ENCODE data around the gene ALK. TPM values are rescaled to one million over a fixed set of nuclear protein-coding genes. Genes with fewer than 3 reads are reported as not detected.

The ALK gene
- total and polyA plus RNA-seq, 2 experiments from 2014 or later = 0.35 TPM; not detected in 1

DNA sequence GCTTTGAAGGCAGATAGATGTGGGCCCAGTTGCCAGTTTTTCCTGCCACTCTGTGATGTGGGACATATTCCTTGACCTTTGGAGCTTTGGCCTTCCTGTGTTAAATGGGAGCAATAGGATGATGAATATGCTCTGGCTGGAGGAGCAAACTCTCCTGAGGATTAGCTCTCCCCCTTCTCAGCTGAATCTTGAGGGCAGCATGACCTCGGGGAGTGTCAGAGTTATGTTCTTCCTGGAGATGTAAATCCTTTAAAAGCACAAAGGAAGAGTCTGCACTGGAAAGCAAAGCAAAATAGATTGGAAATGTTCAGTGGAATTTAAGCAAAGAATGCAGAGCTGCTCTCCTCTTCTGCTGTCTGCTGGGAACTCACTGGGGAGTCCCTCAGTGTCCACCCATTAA is 160.1 kb downstream of the ALK start:
- H3K4me2 ChIP-seq = no peak overlapping the region
- no peak overlapping the region for H3K27ac ChIP-seq (ENCODE audit: low read depth)
- Mint-ChIP-seq H3K36me3 (ENCODE audit: low read depth) (no peaks in the 10 kb centered on the region), H3K9me3 (no peaks in the 10 kb centered on the region), H3K27me3 (ENCODE audit: insufficient read depth, low read depth, poor library complexity) (no peaks in the 10 kb centered on the region), H3K4me3 (no peak overlapping the region), H3K4me1 (0 out of 3 replicates have a peak, but pooled peaks cover 2% of the 10 kb centered on the region), H3K27ac (no peak overlapping the region)
- H3K79me2 ChIP-seq (replicated peaks; ENCODE audit: insufficient read depth) = no peaks in the 10 kb centered on the region
- H3K36me3 ChIP-seq (ENCODE audit: insufficient read depth) = no peaks in the 10 kb centered on the region
- no peak for DNase-seq (ENCODE audit: low spot score)
- H3K9me2 ChIP-seq (ENCODE audit: insufficient read depth) = 0 out of 2 replicates have a peak, but pooled peaks cover 3% of the 10 kb centered on the region
- H3K4me3 ChIP-seq = no peak overlapping the region
- no peaks in the 10 kb centered on the region for H4K20me1 ChIP-seq (replicated peaks; ENCODE audit: insufficient read depth)
- no peak for TF ChIP-seq ZNF331 (CRISPR knock-in tag; IDR thresholded peaks at IDR 0.05; ENCODE audit: low read depth)
- H2AFZ ChIP-seq = no peak overlapping the region
- H3F3A ChIP-seq (replicated peaks; ENCODE audit: low read depth) = no peaks in the 10 kb centered on the region
- no peaks in the 10 kb centered on the region for H3K27me3 ChIP-seq (ENCODE audit: insufficient read depth)
- no peak for ATAC-seq
- no peaks in the 10 kb centered on the region for H3K4me1 ChIP-seq (ENCODE audit: insufficient read depth)

DNA sequence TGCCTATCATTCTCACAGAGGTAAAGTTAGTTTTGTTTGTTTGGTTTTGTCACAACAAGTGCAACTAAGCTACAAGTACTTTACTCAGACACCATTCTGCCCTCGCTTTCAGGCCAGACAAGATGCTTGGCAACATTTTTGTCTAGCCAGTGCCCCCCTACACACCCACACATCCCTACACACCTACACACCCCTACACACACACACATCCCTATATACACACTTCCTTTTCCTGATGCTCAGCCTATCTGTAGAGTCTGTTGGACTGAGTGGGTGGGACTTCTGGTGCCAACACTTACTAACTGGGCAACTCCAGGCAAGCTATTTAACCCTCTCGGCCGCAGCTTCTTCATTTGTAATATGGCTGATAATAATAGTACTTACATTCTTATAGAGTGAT is 161.4 kb downstream of the ALK start:
- Histone ChIP-seq H2AFZ (no peak overlapping the region), H3K4me3 (no peak overlapping the region), H3F3A (replicated peaks; ENCODE audit: low read depth) (no peaks in the 10 kb centered on the region), H3K27ac (ENCODE audit: low read depth) (no peak overlapping the region), H3K9me2 (ENCODE audit: insufficient read depth) (0 out of 2 replicates have a peak, but pooled peaks cover 3% of the 10 kb centered on the region), H3K79me2 (replicated peaks; ENCODE audit: insufficient read depth) (no peaks in the 10 kb centered on the region), H3K27me3 (ENCODE audit: insufficient read depth) (no peaks in the 10 kb centered on the region), H3K4me2 (no peak overlapping the region), H3K4me1 (ENCODE audit: insufficient read depth) (no peaks in the 10 kb centered on the region), H4K20me1 (replicated peaks; ENCODE audit: insufficient read depth) (no peaks in the 10 kb centered on the region), H3K36me3 (ENCODE audit: insufficient read depth) (no peaks in the 10 kb centered on the region)
- Mint-ChIP-seq H3K4me1 (0 out of 3 replicates have a peak, but pooled peaks cover 2% of the 10 kb centered on the region), H3K9me3 (no peaks in the 10 kb centered on the region), H3K27me3 (ENCODE audit: insufficient read depth, low read depth, poor library complexity) (no peaks in the 10 kb centered on the region), H3K27ac (no peak overlapping the region), H3K36me3 (ENCODE audit: low read depth) (no peaks in the 10 kb centered on the region), H3K4me3 (no peak overlapping the region)
- ATAC-seq = no peak
- no peak for DNase-seq (ENCODE audit: low spot score)
- TF ChIP-seq, protein P1, sequence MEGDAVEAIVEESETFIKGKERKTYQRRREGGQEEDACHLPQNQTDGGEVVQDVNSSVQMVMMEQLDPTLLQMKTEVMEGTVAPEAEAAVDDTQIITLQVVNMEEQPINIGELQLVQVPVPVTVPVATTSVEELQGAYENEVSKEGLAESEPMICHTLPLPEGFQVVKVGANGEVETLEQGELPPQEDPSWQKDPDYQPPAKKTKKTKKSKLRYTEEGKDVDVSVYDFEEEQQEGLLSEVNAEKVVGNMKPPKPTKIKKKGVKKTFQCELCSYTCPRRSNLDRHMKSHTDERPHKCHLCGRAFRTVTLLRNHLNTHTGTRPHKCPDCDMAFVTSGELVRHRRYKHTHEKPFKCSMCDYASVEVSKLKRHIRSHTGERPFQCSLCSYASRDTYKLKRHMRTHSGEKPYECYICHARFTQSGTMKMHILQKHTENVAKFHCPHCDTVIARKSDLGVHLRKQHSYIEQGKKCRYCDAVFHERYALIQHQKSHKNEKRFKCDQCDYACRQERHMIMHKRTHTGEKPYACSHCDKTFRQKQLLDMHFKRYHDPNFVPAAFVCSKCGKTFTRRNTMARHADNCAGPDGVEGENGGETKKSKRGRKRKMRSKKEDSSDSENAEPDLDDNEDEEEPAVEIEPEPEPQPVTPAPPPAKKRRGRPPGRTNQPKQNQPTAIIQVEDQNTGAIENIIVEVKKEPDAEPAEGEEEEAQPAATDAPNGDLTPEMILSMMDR (conservative IDR thresholded peaks at IDR 0.05; ENCODE audit: low read depth in 2 of 2) = no peak
- TF ChIP-seq JUNB (IDR thresholded peaks at IDR 0.05; ENCODE audit: unreplicated experiment) (no peak), STAT1 (IDR thresholded peaks at IDR 0.05; ENCODE audit: unreplicated experiment) (no peak), CREB1 (CRISPR knock-in tag; IDR thresholded peaks at IDR 0.05; ENCODE audit: low read depth) (no peak), EZH2phosphoT487 (IDR thresholded peaks at IDR 0.05; ENCODE audit: unreplicated experiment) (no peak), ETS1 (IDR thresholded peaks at IDR 0.05) (no peak), ZNF114 (CRISPR knock-in tag; IDR thresholded peaks at IDR 0.05) (no peak)
- TF ChIP-seq, protein P2, sequence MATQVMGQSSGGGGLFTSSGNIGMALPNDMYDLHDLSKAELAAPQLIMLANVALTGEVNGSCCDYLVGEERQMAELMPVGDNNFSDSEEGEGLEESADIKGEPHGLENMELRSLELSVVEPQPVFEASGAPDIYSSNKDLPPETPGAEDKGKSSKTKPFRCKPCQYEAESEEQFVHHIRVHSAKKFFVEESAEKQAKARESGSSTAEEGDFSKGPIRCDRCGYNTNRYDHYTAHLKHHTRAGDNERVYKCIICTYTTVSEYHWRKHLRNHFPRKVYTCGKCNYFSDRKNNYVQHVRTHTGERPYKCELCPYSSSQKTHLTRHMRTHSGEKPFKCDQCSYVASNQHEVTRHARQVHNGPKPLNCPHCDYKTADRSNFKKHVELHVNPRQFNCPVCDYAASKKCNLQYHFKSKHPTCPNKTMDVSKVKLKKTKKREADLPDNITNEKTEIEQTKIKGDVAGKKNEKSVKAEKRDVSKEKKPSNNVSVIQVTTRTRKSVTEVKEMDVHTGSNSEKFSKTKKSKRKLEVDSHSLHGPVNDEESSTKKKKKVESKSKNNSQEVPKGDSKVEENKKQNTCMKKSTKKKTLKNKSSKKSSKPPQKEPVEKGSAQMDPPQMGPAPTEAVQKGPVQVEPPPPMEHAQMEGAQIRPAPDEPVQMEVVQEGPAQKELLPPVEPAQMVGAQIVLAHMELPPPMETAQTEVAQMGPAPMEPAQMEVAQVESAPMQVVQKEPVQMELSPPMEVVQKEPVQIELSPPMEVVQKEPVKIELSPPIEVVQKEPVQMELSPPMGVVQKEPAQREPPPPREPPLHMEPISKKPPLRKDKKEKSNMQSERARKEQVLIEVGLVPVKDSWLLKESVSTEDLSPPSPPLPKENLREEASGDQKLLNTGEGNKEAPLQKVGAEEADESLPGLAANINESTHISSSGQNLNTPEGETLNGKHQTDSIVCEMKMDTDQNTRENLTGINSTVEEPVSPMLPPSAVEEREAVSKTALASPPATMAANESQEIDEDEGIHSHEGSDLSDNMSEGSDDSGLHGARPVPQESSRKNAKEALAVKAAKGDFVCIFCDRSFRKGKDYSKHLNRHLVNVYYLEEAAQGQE (IDR thresholded peaks at IDR 0.05; ENCODE audit: unreplicated experiment) = no peak
- TF ChIP-seq, protein P3, sequence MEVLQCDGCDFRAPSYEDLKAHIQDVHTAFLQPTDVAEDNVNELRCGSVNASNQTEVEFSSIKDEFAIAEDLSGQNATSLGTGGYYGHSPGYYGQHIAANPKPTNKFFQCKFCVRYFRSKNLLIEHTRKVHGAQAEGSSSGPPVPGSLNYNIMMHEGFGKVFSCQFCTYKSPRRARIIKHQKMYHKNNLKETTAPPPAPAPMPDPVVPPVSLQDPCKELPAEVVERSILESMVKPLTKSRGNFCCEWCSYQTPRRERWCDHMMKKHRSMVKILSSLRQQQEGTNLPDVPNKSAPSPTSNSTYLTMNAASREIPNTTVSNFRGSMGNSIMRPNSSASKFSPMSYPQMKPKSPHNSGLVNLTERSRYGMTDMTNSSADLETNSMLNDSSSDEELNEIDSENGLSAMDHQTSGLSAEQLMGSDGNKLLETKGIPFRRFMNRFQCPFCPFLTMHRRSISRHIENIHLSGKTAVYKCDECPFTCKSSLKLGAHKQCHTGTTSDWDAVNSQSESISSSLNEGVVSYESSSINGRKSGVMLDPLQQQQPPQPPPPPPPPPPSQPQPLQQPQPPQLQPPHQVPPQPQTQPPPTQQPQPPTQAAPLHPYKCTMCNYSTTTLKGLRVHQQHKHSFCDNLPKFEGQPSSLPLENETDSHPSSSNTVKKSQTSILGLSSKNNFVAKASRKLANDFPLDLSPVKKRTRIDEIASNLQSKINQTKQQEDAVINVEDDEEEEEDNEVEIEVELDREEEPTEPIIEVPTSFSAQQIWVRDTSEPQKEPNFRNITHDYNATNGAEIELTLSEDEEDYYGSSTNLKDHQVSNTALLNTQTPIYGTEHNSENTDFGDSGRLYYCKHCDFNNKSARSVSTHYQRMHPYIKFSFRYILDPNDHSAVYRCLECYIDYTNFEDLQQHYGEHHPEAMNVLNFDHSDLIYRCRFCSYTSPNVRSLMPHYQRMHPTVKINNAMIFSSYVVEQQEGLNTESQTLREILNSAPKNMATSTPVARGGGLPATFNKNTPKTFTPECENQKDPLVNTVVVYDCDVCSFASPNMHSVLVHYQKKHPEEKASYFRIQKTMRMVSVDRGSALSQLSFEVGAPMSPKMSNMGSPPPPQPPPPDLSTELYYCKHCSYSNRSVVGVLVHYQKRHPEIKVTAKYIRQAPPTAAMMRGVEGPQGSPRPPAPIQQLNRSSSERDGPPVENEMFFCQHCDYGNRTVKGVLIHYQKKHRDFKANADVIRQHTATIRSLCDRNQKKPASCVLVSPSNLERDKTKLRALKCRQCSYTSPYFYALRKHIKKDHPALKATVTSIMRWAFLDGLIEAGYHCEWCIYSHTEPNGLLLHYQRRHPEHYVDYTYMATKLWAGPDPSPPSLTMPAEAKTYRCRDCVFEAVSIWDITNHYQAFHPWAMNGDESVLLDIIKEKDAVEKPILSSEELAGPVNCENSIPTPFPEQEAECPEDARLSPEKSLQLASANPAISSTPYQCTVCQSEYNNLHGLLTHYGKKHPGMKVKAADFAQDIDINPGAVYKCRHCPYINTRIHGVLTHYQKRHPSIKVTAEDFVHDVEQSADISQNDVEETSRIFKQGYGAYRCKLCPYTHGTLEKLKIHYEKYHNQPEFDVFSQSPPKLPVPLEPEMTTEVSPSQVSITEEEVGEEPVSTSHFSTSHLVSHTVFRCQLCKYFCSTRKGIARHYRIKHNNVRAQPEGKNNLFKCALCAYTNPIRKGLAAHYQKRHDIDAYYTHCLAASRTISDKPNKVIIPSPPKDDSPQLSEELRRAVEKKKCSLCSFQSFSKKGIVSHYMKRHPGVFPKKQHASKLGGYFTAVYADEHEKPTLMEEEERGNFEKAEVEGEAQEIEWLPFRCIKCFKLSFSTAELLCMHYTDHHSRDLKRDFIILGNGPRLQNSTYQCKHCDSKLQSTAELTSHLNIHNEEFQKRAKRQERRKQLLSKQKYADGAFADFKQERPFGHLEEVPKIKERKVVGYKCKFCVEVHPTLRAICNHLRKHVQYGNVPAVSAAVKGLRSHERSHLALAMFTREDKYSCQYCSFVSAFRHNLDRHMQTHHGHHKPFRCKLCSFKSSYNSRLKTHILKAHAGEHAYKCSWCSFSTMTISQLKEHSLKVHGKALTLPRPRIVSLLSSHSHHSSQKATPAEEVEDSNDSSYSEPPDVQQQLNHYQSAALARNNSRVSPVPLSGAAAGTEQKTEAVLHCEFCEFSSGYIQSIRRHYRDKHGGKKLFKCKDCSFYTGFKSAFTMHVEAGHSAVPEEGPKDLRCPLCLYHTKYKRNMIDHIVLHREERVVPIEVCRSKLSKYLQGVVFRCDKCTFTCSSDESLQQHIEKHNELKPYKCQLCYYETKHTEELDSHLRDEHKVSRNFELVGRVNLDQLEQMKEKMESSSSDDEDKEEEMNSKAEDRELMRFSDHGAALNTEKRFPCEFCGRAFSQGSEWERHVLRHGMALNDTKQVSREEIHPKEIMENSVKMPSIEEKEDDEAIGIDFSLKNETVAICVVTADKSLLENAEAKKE (CRISPR knock-in tag; IDR thresholded peaks at IDR 0.05) = no peak
